ENCODE measurements around the gene CFAP97D1.

CFAP97D1 gene

DNA sequence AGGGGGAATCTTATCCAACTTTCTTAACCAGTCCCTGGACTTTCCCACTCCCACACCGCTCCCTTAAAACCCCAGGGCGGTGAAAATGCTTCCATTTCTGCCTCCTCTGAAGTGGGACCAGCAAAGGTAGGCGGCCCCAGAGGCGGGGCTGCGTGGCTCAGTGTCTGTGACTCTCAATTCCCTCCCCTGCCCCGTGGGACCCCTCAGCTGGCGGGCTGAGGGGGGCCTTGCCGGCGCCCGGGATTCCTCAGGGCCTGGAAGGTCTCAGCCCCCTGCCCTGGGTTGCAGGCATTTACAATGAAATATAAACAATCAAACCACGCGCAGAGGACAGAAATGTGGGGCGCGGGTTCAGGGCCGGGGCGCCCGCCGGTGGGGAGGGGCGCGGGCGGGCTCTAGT is 25.3 kb upstream of the CFAP97D1 start:
- H3K9me3 ChIP-seq (ENCODE audit: control insufficient read depth, insufficient read depth, low read length): no peaks in the 10 kb centered on the region

DNA sequence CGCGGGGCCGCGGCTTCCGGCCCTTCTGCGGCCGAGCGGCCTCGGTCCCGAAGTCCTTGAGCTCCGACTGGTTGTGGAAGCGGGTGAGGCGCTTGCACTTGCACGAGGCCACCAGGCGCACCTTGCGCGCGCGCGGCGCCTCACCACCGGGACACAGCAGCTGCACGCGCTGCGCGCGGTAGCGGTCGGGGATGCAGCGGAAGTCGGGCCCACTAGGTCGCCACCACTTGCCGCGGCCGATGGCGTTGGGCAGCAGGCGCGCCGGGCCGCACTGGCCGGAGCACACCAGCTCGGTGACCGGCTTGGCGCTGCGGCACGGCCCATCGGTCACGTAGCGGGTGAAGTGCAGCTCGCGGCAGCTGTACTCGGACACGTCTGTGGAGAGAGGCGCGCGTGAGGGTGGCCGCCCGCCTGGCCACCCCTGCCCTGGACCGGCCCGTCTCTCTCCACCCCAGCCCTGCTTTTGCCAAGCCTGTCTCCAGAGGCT is 24.8 kb upstream of the CFAP97D1 start:
- peak overlapping the region; percentile 45 for H3K4me3 ChIP-seq (ENCODE audit: low read depth, low read length)
- H3K27me3 ChIP-seq (ENCODE audit: control insufficient read depth, insufficient read depth, low read length): peaks cover 37% of the 10 kb centered on the region
- no peak overlapping the region for H3K9ac ChIP-seq (ENCODE audit: low read depth, low read length)

More for the DNA sequence above, 25.3 kb upstream of the CFAP97D1 start:
- Histone ChIP-seq H3K4me1 (ENCODE audit: control insufficient read depth, insufficient read depth, low read length) (peaks cover 6% of the 10 kb centered on the region), H3K9ac (ENCODE audit: low read depth, low read length) (no peak overlapping the region), H3K4me3 (ENCODE audit: low read depth, low read length) (peak overlapping the region; percentile 45), H3K27ac (ENCODE audit: low read depth, low read length) (no peak overlapping the region), H3K36me3 (ENCODE audit: control insufficient read depth, insufficient read depth, low read length) (no peaks in the 10 kb centered on the region), H3K27me3 (ENCODE audit: control insufficient read depth, insufficient read depth, low read length) (peaks cover 37% of the 10 kb centered on the region)

DNA sequence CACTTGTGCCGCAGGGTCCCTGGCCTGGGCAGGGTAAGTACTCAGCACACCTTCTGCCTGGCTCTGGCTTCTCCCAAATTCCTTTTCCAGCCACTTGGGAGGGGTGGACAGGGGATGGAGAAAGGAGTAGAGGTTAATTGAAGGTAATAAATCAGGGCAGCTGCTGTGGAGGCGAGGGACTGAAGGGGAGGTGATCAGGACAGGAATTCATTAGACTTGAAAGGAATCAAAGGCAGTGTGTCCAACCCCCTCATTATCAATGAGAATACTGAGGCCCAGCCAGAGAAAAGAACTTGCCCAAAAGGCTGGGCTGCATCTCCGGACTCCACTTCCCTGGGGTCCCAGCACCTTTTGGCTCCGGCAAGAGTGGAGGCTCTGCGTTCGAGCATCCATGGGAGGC is 24.0 kb upstream of the CFAP97D1 start:
- H3K27me3 ChIP-seq (ENCODE audit: control insufficient read depth, insufficient read depth, low read length): peaks cover 37% of the 10 kb centered on the region
- H3K9ac ChIP-seq (ENCODE audit: low read depth, low read length): no peak overlapping the region
- H3K4me1 ChIP-seq (ENCODE audit: control insufficient read depth, insufficient read depth, low read length): peaks cover 9% of the 10 kb centered on the region
- no peak overlapping the region for H3K4me3 ChIP-seq (ENCODE audit: low read depth, low read length)
- H3K9me3 ChIP-seq (ENCODE audit: control insufficient read depth, insufficient read depth, low read length): no peaks in the 10 kb centered on the region
- H3K36me3 ChIP-seq (ENCODE audit: control insufficient read depth, insufficient read depth, low read length): no peaks in the 10 kb centered on the region
- no peak overlapping the region for H3K27ac ChIP-seq (ENCODE audit: low read depth, low read length)

More for the DNA sequence above, 24.8 kb upstream of the CFAP97D1 start:
- Histone ChIP-seq H3K36me3 (ENCODE audit: control insufficient read depth, insufficient read depth, low read length) (no peaks in the 10 kb centered on the region), H3K9me3 (ENCODE audit: control insufficient read depth, insufficient read depth, low read length) (no peaks in the 10 kb centered on the region), H3K27ac (ENCODE audit: low read depth, low read length) (no peak overlapping the region), H3K4me1 (ENCODE audit: control insufficient read depth, insufficient read depth, low read length) (peaks cover 9% of the 10 kb centered on the region)

- peaks cover 9% of the 10 kb centered on the region for H3K4me1 ChIP-seq (ENCODE audit: control insufficient read depth, insufficient read depth, low read length)
- no peak overlapping the region for H3K9ac ChIP-seq (ENCODE audit: low read depth, low read length)
- peaks cover 37% of the 10 kb centered on the region for H3K27me3 ChIP-seq (ENCODE audit: control insufficient read depth, insufficient read depth, low read length)
- no peaks in the 10 kb centered on the region for H3K36me3 ChIP-seq (ENCODE audit: control insufficient read depth, insufficient read depth, low read length)
- H3K9me3 ChIP-seq (ENCODE audit: control insufficient read depth, insufficient read depth, low read length): no peaks in the 10 kb centered on the region
- H3K27ac ChIP-seq (ENCODE audit: low read depth, low read length): no peak overlapping the region
- no peak overlapping the region for H3K4me3 ChIP-seq (ENCODE audit: low read depth, low read length)
These were observed 23.0 kb upstream of the CFAP97D1 start for GRCh38 chr17:43757171-43757660.

DNA sequence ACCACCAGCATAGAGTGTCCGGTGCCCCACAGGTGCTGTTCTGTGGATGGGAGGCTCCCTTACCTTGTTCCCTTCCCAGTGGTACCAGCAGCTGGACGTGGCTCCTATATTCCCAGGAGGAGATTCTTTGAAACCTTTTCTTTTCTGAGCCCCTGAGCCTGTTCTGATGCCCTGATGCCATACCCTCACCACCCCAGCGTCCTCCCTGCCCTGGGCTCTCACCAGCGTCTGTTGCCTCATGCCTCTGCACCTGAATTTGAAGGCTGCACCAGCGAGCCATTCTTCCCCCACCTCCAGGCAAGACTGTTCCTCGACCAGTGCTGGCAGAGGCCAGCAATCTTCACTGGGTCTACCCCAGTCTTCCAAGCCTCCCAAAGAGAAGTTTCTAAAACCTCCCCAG is 22.1 kb upstream of the CFAP97D1 start:
- Histone ChIP-seq H3K4me3 (ENCODE audit: low read depth, low read length) (no peak overlapping the region), H3K36me3 (ENCODE audit: control insufficient read depth, insufficient read depth, low read length) (no peaks in the 10 kb centered on the region), H3K4me1 (ENCODE audit: control insufficient read depth, insufficient read depth, low read length) (peaks cover 9% of the 10 kb centered on the region), H3K27ac (ENCODE audit: low read depth, low read length) (no peak overlapping the region), H3K9me3 (ENCODE audit: control insufficient read depth, insufficient read depth, low read length) (no peaks in the 10 kb centered on the region), H3K27me3 (ENCODE audit: control insufficient read depth, insufficient read depth, low read length) (peaks cover 37% of the 10 kb centered on the region), H3K9ac (ENCODE audit: low read depth, low read length) (no peak overlapping the region)

- peak within 1 kb of the TSS; percentile 57 for H3K27ac ChIP-seq (ENCODE audit: low read depth, low read length)
- no peaks in the 10 kb centered on the region for H3K9me3 ChIP-seq (ENCODE audit: control insufficient read depth, insufficient read depth, low read length)
- H3K27me3 ChIP-seq (ENCODE audit: control insufficient read depth, insufficient read depth, low read length): peaks cover 37% of the 10 kb centered on the region
- H3K9ac ChIP-seq (ENCODE audit: low read depth, low read length): no peak within 1 kb of the TSS
- no peaks in the 10 kb centered on the region for H3K36me3 ChIP-seq (ENCODE audit: control insufficient read depth, insufficient read depth, low read length)
- no peak within 1 kb of the TSS for H3K4me3 ChIP-seq (ENCODE audit: low read depth, low read length)
- H3K4me1 ChIP-seq (ENCODE audit: control insufficient read depth, insufficient read depth, low read length): peaks cover 9% of the 10 kb centered on the region
These were observed 21.6 kb upstream of the CFAP97D1 start, which contains the start of gene SOST for GRCh38 chr17:43758497-43759174. TSS of gene SOST (minus strand) at chr17:43758791. CDS start at chr17:43758741, 50 bp downstream.

GRCh38 chr17:43759836-43760235 is 20.4 kb upstream of the CFAP97D1 start:
- Histone ChIP-seq H3K9ac (ENCODE audit: low read depth, low read length) (no peak overlapping the region), H3K27me3 (ENCODE audit: control insufficient read depth, insufficient read depth, low read length) (peaks cover 28% of the 10 kb centered on the region), H3K9me3 (ENCODE audit: control insufficient read depth, insufficient read depth, low read length) (no peaks in the 10 kb centered on the region), H3K27ac (ENCODE audit: low read depth, low read length) (peak overlapping the region; percentile 57), H3K36me3 (ENCODE audit: control insufficient read depth, insufficient read depth, low read length) (no peaks in the 10 kb centered on the region), H3K4me1 (ENCODE audit: control insufficient read depth, insufficient read depth, low read length) (peaks cover 9% of the 10 kb centered on the region), H3K4me3 (ENCODE audit: low read depth, low read length) (no peak overlapping the region)

DNA sequence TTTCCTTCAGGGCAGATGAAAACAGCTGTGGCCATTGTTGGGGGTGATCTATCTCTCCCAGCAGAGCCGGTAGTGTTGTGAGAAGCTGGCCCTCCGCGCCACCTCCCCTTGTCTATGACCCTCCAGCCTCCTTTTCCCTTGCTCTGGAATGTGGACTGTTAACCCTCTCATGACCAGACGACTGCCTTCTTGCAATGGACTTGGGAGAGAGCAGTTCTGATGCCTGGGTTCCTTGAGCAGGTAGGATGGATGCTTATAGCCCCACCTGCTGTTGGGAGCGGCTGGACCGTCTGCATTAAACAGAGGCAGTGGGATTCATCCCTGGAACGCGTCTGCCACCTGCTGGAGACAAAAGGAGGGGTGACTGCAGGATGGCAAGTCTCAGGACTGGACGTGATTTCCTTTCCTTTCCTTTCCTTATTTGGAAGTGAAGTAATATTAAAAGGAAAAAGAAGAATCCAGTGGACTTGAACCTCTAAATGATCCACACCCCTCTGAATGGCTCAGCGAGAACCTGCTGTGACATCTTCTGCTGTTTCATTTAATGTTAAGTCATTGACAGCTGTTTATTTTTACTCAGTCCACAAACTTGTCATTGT is 19.9 kb upstream of the CFAP97D1 start:
- no peaks in the 10 kb centered on the region for H3K9me3 ChIP-seq (ENCODE audit: control insufficient read depth, insufficient read depth, low read length)
- peak overlapping the region; percentile 57 for H3K27ac ChIP-seq (ENCODE audit: low read depth, low read length)
- H3K27me3 ChIP-seq (ENCODE audit: control insufficient read depth, insufficient read depth, low read length): peaks cover 23% of the 10 kb centered on the region
- H3K4me3 ChIP-seq (ENCODE audit: low read depth, low read length): no peak overlapping the region
- no peak overlapping the region for H3K9ac ChIP-seq (ENCODE audit: low read depth, low read length)
- H3K36me3 ChIP-seq (ENCODE audit: control insufficient read depth, insufficient read depth, low read length): no peaks in the 10 kb centered on the region
- H3K4me1 ChIP-seq (ENCODE audit: control insufficient read depth, insufficient read depth, low read length): peaks cover 9% of the 10 kb centered on the region

DNA sequence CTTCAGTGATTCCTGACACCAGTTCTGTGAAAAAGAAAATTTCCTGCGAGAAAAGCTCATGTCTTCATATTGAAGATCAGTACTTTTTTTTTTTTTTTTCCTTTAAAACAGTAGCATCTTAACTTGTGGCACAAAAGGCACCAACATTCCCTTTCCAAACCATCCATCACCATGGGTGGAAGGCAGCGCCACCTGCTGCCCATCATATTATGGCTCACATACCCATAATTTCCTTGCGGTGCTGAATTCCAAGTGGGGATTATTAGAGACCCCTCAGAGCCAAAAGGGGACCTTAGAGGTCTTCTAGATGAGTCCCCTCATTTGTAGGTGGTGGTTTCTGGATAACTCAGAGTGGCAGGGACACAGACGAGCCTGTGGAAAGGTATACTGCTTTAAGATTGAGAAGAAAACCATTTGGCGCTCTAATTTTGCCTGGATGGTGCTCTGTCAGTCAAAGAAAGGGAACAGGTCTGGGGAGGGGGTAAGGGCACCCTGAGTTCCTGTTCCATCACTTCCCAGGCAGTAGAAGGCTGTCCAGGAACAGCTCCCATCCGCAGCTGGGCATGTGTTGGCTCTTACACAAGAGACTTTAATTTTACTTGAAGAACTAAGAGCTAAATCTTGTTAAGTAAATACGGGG is 13.7 kb upstream of the CFAP97D1 start:
- H3K27me3 ChIP-seq (ENCODE audit: control insufficient read depth, insufficient read depth, low read length): no peaks in the 10 kb centered on the region
- peaks cover 27% of the 10 kb centered on the region for H3K36me3 ChIP-seq (ENCODE audit: control insufficient read depth, insufficient read depth, low read length)
- H3K9ac ChIP-seq (ENCODE audit: low read depth, low read length): no peak overlapping the region
- no peak overlapping the region for H3K27ac ChIP-seq (ENCODE audit: low read depth, low read length)
- H3K4me3 ChIP-seq (ENCODE audit: low read depth, low read length): no peak overlapping the region
- no peaks in the 10 kb centered on the region for H3K4me1 ChIP-seq (ENCODE audit: control insufficient read depth, insufficient read depth, low read length)
- no peaks in the 10 kb centered on the region for H3K9me3 ChIP-seq (ENCODE audit: control insufficient read depth, insufficient read depth, low read length)

- H3K9ac ChIP-seq (ENCODE audit: low read depth, low read length): no peak overlapping the region
- H3K27me3 ChIP-seq (ENCODE audit: control insufficient read depth, insufficient read depth, low read length): no peaks in the 10 kb centered on the region
- H3K27ac ChIP-seq (ENCODE audit: low read depth, low read length): no peak overlapping the region
- H3K4me3 ChIP-seq (ENCODE audit: low read depth, low read length): no peak overlapping the region
- H3K36me3 ChIP-seq (ENCODE audit: control insufficient read depth, insufficient read depth, low read length): peaks cover 30% of the 10 kb centered on the region
- no peaks in the 10 kb centered on the region for H3K4me1 ChIP-seq (ENCODE audit: control insufficient read depth, insufficient read depth, low read length)
- no peaks in the 10 kb centered on the region for H3K9me3 ChIP-seq (ENCODE audit: control insufficient read depth, insufficient read depth, low read length)
These were observed 13.1 kb upstream of the CFAP97D1 start for GRCh38 chr17:43767053-43767712.
